GM12801 (cell line): ENCODE measurements around the gene C8G.

Source experiments
- CTCF ChIP-seq: IDR thresholded peaks from one replicate; pipeline ENCODE4 v1.5.1; 2011; ENCODE audit warnings: control low read depth; ENCODE audit not compliant: insufficient read length; ENCODE audit errors: extremely low read depth

The C8G gene

GRCh38 chr9:136995772-136996311 lies 50.8 kb downstream of the C8G start:
- TF ChIP-seq CTCF = no peak
